ENCODE measurements around the gene RAD51B.

- TF ChIP-seq CTCF (IDR thresholded peaks at IDR 0.05) (no peak), POLR2A (IDR thresholded peaks at IDR 0.05) (no peak)
These were observed 158.0 kb downstream of the RAD51B start for GRCh38 chr14:67977434-67978034.
